ENCODE results near the gene WFS1.

WFS1 gene

GRCh38 chr4:6239486-6239885, 30.2 kb upstream of the WFS1 start:
- no peak overlapping the region for H3K4me3 ChIP-seq (replicated peaks; ENCODE audit: low read depth, low read length)
- no peak for DNase-seq (ENCODE audit: extremely low read depth, insufficient read length)
- H3K27me3 ChIP-seq (replicated peaks; ENCODE audit: control insufficient read depth, insufficient read depth, low read length): peaks cover 3% of the 10 kb centered on the region; the same call in 1 of the 2 replicates

DNA sequence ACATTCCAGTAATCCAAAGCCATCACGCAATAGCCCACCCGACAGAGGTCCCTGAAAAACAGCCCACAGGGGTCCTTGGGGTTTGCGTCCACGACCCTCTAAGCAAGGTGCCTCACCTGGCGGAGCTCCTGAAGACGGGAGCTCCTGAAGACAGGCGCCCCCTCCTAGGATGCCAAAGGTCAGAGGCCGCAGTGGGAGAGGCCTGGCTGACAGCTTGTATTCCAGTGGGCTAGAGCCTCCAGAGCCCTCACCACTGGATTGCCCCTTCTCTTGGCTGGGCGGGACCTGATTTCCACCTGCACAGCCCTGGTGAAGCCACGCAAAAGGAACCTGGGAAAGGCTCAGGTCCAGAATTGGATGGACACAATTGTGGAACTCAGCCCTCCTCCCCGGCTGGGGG, 29.7 kb upstream of the WFS1 start:
- H3K27me3 ChIP-seq (replicated peaks; ENCODE audit: control insufficient read depth, insufficient read depth, low read length): peaks cover 3% of the 10 kb centered on the region; the same call in 1 of the 2 replicates
- DNase-seq (ENCODE audit: extremely low read depth, insufficient read length): no peak
- H3K36me3 ChIP-seq (ENCODE audit: control insufficient read depth, insufficient read depth, low read length): no peaks in the 10 kb centered on the region
- no peak overlapping the region for H3K4me3 ChIP-seq (replicated peaks; ENCODE audit: low read depth, low read length)
- TF ChIP-seq, protein P1, sequence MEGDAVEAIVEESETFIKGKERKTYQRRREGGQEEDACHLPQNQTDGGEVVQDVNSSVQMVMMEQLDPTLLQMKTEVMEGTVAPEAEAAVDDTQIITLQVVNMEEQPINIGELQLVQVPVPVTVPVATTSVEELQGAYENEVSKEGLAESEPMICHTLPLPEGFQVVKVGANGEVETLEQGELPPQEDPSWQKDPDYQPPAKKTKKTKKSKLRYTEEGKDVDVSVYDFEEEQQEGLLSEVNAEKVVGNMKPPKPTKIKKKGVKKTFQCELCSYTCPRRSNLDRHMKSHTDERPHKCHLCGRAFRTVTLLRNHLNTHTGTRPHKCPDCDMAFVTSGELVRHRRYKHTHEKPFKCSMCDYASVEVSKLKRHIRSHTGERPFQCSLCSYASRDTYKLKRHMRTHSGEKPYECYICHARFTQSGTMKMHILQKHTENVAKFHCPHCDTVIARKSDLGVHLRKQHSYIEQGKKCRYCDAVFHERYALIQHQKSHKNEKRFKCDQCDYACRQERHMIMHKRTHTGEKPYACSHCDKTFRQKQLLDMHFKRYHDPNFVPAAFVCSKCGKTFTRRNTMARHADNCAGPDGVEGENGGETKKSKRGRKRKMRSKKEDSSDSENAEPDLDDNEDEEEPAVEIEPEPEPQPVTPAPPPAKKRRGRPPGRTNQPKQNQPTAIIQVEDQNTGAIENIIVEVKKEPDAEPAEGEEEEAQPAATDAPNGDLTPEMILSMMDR (IDR thresholded peaks at IDR 0.05; ENCODE audit: insufficient read depth, low read length, poor library complexity, severe bottlenecking): no peak

More at GRCh38 chr4:6239486-6239885, 30.2 kb upstream of the WFS1 start:
- H3K36me3 ChIP-seq (ENCODE audit: control insufficient read depth, insufficient read depth, low read length): no peaks in the 10 kb centered on the region
- TF ChIP-seq, protein P1 (IDR thresholded peaks at IDR 0.05; ENCODE audit: insufficient read depth, low read length, poor library complexity, severe bottlenecking): no peak

- Histone ChIP-seq H3K27me3 (replicated peaks; ENCODE audit: control insufficient read depth, insufficient read depth, low read length) (no peaks in the 10 kb centered on the region; the same call in 1 of the 2 replicates), H3K4me3 (replicated peaks; ENCODE audit: low read depth, low read length) (no peak overlapping the region), H3K36me3 (ENCODE audit: control insufficient read depth, insufficient read depth, low read length) (no peaks in the 10 kb centered on the region)
- TF ChIP-seq, protein P1 (IDR thresholded peaks at IDR 0.05; ENCODE audit: insufficient read depth, low read length, poor library complexity, severe bottlenecking): no peak
- no peak for DNase-seq (ENCODE audit: extremely low read depth, insufficient read length)
Observed at GRCh38 chr4:6241062-6241845, 28.4 kb upstream of the WFS1 start.

DNA sequence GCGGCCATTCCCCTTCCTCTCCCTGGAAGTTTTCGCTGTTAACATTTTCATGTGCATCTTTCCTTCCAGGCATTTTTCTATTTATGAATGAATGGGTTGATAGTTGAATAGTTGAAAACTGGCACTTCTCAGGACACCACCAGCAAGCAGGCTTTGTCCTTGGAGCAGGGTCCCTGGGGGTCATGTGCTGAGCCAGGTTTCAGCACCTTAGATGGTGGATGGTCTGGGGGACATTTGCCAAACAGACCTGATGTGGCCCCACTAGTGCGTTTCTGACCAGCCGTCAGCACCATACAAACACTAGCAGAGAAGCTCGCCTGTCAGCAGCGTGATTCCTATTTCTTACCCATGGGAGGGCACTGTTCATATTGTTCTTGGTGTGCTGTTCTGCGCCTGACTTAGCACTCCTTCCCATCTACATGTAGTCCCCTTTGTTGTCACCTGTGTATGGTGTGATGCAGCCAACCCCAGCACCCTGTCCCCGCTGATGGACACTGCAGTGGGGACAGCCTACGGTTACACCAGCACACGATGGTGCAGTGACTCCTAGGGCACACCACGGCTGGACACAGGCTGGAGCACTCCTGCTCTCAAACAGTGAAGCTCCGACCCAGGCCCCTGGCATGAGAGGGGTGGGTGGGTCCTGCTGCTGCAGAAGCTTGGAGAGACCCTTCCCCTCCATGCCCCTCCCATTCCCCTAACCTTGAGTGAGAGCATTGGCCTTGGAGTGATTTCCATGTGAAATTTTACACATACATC, 27.2 kb upstream of the WFS1 start:
- TF ChIP-seq, protein P1 (IDR thresholded peaks at IDR 0.05; ENCODE audit: insufficient read depth, low read length, poor library complexity, severe bottlenecking): no peak
- no peak for DNase-seq (ENCODE audit: extremely low read depth, insufficient read length)
- no peaks in the 10 kb centered on the region; the same call in 1 of the 2 replicates for H3K27me3 ChIP-seq (replicated peaks; ENCODE audit: control insufficient read depth, insufficient read depth, low read length)
- no peaks in the 10 kb centered on the region for H3K36me3 ChIP-seq (ENCODE audit: control insufficient read depth, insufficient read depth, low read length)
- H3K4me3 ChIP-seq (replicated peaks; ENCODE audit: low read depth, low read length): no peak overlapping the region

GRCh38 chr4:6245246-6246169, 24.1 kb upstream of the WFS1 start:
- TF ChIP-seq, protein P1 (IDR thresholded peaks at IDR 0.05; ENCODE audit: insufficient read depth, low read length, poor library complexity, severe bottlenecking): no peak
- H3K27me3 ChIP-seq (replicated peaks; ENCODE audit: control insufficient read depth, insufficient read depth, low read length): no peaks in the 10 kb centered on the region; the same call in 1 of the 2 replicates
- no peak overlapping the region for H3K4me3 ChIP-seq (replicated peaks; ENCODE audit: low read depth, low read length)
- DNase-seq (ENCODE audit: extremely low read depth, insufficient read length): no peak
- no peaks in the 10 kb centered on the region for H3K36me3 ChIP-seq (ENCODE audit: control insufficient read depth, insufficient read depth, low read length)
